Aortic smooth muscle cell (primary cell): Measurements from ENCODE around the gene TSSK3. TPM values are rescaled to one million over a fixed set of nuclear protein-coding genes. Genes with fewer than 3 reads are reported as not detected.

Experiments
- total RNA-seq: library from RNA; depleted of rRNA; stranded (reverse); fragments of >200 nt; gene quantifications from 2 replicates; pipeline ENCODE4 v1.2.3, GENCODE V29; 2014

The TSSK3 gene
- total RNA-seq = 0.40 and 1.7 TPM in 2 replicates

DNA sequence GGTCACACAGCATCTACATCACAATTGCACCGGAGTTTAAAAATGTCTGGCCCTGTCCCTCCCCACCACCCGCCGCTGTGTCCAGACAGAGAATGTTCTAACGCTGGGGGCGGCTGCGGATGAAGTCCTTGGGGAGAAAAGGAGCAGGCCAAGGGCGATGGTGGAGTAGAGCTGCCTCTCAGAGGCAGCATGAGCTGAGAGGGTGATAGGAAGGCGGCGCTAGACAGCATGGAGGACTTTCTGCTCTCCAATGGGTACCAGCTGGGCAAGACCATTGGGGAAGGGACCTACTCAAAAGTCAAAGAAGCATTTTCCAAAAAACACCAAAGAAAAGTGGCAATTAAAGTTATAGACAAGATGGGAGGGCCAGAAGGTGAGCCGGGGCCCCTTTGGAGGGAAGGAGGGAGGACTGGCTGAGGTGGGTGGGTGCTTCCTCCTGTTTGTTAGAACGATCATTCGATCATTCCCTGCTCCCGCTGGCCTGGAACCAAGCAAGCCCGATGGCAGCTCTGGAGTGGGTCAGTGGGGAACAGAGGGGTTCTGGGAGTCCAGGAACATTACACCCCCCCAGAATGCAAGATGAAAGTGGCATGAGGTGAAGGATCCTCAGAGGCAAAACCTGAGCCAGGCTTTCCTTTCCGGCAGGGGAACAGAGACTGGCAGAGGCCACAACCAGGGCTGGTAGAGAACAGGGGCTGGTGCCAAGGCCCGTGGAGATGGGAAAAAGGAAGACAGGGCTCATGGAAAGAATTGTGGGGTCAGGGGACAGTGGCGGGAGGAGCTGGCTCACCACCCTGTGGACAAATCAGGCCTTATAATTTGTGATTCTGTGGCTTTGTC is at the start of gene TSSK3, which contains the start of gene FAM229A:
Gene TSSK3, plus strand, starts transcription at position 66 of the 840 bp plus-strand sequence. Its CDS starts 163 bp downstream, at position 229.
Gene FAM229A, minus strand, starts transcription at position 12 of the 840 bp plus-strand sequence. CDS start 394 bp downstream, outside the sequence.

DNA sequence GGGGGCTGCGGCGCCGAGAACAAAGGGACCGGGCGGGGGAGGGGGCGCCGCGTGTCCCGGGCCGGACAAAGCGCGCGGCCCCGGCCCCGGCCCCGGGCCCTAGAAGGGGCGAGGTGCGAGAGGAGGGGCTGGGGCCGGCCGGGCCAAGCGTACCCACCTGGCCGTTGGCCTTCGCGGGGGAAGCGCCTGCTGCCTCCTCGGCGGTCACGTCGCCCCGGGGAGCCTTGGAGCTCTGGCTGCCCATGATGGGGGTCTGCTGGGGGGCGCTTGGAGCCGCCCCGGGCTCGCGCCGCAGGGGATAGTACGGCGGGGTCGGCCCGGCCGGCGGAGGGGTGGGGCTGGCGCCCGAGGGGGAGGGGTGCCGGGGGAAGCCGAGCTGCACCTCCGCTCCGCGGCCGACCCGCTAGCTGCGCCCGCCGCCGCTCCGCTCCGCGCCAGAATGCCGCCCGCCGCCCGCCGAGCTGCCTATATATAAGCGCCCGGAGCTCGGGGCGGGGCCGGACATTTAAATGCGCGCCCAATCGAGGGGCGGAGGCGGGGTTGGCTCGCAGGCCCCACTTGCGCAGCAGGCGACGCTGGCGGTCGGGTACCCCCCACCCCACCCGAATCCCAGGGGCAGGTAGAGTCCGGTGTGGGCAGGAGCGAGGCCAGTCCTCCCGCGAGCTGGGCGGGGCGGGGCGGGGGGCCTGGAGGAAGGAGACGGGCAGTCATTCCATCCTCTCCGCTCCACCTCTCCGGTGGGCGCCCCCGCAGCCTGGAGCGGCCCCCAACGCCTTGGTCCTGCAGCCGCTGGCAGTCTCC is 26.3 kb upstream of the TSSK3 start, which contains the start of gene MARCKSL1:
Gene MARCKSL1, minus strand, starts transcription at position 444 of the 801 bp plus-strand sequence. Its CDS starts 200 bp downstream, at position 244.

DNA sequence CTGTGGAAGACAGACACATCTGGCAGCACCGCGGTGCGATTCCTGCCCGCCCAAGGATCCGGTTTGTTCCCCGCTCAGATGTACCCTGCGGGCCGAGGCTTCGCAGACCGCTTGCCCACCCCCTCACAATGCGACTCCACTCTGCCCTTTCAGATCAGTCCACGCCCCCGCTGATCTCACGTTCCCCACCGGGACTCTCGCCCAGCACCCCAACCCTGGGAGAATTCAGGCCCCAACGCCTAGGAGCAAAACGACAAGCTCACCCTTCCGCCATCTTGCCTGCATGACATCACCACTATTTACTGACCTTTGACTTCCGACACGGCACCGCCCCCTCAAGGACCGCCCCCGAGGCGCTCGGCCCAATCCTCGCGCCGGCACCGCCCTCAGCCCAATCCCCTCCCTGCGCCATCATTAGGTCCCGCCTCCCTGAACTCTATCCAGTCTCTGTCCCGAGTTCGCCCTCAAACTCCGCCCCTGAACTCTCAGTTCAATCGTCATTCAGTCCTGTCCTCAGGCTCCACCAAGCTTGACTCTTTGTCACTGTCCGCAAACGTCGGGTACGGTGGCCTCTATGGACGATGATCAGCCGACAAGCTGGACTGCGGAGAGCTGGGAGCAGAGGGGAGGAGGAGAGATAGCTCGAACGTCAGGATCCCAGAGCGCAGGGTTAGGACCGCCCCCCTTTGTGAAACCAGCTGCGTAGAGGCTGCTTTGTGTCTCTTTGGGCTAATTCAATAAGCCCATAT is 32.0 kb downstream of the TSSK3 start, which contains the start of gene BSDC1:
Gene BSDC1, minus strand, starts transcription at position 301 of the 749 bp plus-strand sequence. Its CDS starts 27 bp downstream, at position 274.

Other genes starting within 250 kb of the TSSK3 start
- gene TXLNA, start 182.9 kb upstream of the TSSK3 start, total RNA-seq = 87.7 and 107 TPM in 2 replicates
- 15.6 and 17.6 TPM in 2 replicates for gene CCDC28B, start 161.9 kb upstream of the TSSK3 start, total RNA-seq
- gene IQCC, start 156.9 kb upstream of the TSSK3 start, total RNA-seq = 2.1 and 2.5 TPM in 2 replicates
- not detected in 2 replicates for gene DCDC2B, start 153.4 kb upstream of the TSSK3 start, total RNA-seq
- 20.7 and 22.7 TPM in 2 replicates for gene TMEM234, start 140.2 kb upstream of the TSSK3 start, total RNA-seq
- 285 and 327 TPM in 2 replicates for gene EIF3I, start 140.1 kb upstream of the TSSK3 start, total RNA-seq
- gene FAM167B, start 115.3 kb upstream of the TSSK3 start, total RNA-seq = 0.79 and 1.7 TPM in 2 replicates
- gene LCK, start 111.3 kb upstream of the TSSK3 start, total RNA-seq = not detected in 2 replicates
- gene HDAC1, start 70.5 kb upstream of the TSSK3 start, total RNA-seq = 113 and 116 TPM in 2 replicates
- gene MARCKSL1, start 26.3 kb upstream of the TSSK3 start, total RNA-seq = 13.9 TPM in 2 replicates
- 0.66 and 0.99 TPM in 2 replicates for gene FAM229A, start 54 bp upstream of the TSSK3 start, total RNA-seq
- gene BSDC1, start 31.9 kb downstream of the TSSK3 start, total RNA-seq = 56.5 and 60.6 TPM in 2 replicates
- under 0.01 TPM in 2 replicates for gene ZBTB8B, start 102.5 kb downstream of the TSSK3 start, total RNA-seq
- gene ZBTB8A, start 176.9 kb downstream of the TSSK3 start, total RNA-seq = 6.2 and 7.3 TPM in 2 replicates